KG1 (cell line): ENCODE results near the gene GSTM3.

Experiments used
- DNase-seq: peaks from one replicate; lab custom pipeline; 2025; lab: John Stamatoyannopoulos, UW

Gene GSTM3

DNA sequence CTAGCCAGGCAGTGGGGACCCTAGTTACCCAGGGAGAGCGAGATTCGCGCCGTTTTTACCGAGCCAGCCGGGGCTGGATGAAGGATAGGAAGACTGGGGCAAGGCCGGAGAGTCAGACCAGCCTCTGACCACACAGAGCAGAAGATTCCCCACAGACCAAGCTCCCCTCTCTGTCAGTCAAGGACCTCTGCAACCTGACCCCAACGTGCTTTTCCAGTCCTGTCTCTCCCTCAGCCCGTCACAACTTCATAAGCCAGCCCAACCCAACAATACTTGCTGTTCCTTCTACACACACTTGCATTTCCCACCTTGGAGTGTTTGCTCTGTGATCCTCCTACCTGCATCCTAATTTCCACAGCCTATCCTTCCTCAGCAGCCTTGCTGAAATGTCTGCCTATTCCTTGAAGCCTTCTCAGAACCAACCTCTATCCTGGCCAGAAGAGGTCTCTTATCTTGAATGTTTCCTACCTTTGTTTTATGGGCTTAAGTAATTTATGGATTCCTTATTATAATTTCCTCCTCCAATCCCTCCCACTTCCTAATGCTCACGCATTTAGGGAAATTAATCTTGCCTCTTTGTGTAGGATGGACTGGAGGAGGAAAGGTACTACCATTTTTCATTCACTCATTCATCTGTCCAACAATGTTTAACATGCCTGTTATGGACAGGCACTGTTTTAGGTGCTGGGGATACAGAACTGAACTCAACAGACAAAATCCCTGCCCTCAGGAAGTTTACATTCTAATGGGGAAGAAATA is at the start of gene GSTM3:
GSTM3 (minus strand) TSS at position 424 of the 759 bp plus-strand sequence. CDS start 751 bp downstream, outside the sequence.
- no peak for DNase-seq

DNA sequence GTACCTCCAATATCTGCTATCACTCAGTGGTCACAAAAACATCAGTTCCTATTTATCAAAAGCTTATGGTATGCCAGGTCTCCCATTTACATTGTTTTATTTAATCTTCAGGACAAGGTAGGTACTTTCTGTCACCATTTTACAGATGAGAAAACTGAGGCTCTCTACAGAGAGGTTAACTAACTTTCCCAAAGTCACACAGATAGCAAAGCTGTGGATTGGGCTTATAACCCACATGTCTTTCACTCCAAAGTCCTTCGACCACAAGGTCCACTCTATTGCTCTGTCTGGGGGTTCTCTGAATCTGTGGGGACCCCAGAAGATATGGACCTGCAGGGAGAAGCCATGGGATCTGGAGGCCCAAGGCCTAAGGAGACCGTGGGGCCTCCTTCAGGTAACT is 49.5 kb upstream of the GSTM3 start:
- DNase-seq, result peak; percentile 79

DNA sequence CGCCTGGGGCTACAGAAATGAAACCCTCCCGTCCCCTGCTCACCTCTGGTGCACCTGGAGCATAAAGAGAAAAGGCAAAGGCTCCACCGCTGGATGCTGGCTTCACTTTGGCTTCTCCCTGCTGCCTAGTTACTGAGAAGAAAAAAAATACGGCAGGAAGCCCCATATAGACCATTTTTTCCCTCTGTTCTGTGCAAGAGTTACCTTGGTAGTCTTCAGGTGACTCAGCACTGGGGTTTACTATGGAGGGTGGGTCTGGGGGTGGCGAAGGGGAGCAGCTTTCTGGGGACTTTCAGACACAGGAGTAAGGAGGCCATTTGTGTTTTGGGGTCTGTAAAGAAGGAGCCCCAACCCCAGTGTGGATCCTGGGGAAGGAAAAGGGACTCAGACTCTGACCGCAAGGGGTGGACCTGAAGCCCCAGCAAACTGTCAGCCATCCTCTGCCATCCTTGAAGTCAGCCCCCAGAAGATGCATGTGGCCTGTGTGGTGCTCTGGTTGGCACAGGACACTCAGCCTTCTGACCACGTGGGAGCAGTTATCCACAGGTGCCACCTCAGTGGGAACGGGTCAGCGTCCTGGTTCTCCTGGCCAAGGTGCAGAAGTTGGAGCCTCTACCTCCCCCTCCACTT is 48.8 kb upstream of the GSTM3 start:
- DNase-seq, result no peak

DNA sequence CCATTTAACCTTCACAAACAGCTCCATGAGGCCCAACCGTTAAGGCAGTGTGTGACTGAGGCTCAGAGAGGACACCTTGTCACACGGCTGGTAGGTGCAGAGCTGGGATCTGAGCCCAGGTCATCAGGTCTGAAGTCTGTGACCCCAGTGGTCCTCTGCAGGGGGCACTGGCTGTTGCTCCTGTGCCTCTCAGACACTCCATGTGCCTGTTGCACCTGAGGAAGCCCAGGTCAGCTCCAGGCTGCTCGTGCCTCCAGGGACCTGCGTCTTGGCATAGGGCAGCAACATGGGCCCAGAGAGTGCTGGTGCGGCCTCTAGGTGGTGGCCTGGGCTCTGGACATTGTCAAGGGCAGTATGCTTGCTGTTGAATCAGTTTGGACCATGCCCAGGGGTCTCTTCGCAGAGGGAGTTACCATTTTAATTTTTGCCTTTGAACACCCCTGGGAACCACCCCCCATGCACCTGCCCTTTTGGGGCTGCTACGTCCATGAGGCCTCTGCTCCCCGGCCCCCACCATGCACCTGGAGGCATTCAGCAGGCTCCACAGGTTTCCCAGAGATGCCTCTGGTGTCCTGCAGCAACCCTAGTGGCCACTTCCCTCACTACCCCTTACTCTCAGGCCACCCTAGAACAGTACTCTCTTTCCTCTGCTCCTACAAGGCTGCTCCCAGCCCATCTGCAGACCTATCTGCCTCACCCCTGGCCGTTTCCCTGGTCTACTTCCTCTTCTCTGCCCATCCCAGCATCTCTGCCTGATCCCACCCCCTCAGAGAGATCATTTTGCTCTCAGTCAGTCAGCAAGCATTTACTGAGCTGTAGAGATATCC is 48.1 kb upstream of the GSTM3 start:
- DNase-seq, result peak; percentile 23

DNA sequence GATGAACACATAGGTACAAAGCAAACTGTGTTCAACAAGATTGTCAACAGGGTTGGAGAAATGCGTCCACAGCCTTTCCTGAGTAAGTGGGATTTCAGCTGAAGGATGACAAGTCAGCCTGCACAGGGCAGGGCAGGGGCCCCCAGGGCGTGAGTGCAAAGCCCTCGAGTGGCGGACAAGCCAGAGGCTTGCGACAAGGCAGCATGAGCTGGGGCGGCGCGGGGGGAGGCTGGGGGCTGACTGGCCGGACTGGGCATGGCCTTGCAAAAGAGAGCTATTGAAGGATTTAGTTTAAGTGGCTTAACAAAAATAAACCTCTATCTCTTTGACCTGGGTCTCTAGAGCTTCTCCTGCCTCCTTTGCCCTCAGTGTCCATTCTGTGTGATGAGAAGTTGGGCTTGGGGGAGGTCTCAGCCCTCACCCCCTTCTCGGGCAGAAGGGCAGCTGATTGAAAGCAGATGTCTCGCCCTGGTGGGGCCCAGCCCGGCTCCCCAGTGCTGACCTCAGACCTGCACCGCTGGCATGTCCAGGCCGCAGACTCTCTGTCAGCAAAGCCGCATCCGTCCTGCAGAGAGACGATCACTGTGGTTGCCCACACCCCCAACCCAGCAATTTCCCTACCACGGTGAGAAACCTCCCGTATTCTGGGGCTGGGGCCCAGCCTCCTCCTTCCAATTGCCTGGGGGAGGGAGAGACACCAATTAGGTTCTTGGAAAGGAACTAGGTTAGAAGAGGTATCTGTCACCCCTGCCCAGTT is 47.2 kb upstream of the GSTM3 start:
- no peak for DNase-seq

DNA sequence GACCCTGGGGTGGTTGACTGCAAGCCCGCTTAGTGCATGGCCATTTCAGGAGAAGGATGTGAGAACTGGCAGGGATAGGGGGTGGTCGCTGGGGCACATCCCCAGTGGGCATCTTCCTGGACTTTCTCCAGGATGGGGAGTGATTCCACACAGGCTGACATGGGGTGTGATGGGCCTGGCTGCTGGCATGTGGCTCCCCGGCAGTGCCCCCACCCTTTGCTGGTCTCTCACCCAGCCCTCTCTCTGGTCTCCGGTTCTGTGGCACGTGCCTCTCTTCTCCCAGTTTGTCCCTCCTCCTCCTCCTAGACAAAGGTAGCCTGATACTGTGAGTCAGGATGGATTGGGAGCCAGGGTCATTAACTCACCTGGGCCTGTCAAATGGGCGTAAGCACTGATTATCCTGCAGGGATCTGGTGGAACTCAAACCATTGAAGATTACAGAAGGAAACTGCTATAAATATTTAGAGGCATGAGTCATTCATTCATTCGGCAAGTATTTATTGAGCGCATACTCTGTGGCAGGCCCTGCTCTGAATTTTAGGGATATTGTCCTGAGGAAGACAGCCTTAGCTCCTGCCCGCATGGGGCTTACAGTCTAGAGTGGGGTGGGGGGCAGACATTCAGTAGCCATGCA is 46.5 kb upstream of the GSTM3 start:
- DNase-seq, result no peak

DNA sequence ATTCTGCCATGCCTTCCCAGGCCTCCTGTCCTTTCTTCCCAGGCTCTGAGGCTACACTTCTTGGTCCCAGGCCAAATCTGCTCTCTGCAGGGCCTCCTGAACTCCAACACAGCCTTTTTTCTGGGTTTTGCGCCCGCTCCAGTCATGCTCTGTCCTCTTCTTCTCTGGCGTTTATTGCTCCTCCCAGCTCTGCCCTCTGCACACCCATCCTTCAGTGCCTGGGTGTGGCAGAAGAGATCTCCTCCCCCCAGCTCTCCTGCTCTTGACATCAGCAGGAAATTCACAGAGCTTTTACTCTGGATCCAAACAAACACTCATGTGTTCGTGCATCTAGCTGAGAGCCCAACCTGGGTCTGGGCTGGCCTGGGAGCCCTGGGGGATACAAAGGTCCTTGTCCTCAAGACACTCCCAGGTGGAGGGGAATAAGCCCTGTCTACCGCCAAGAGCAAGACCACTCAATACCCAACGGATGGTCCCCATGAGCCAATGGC is 45.7 kb upstream of the GSTM3 start:
- no peak for DNase-seq

DNA sequence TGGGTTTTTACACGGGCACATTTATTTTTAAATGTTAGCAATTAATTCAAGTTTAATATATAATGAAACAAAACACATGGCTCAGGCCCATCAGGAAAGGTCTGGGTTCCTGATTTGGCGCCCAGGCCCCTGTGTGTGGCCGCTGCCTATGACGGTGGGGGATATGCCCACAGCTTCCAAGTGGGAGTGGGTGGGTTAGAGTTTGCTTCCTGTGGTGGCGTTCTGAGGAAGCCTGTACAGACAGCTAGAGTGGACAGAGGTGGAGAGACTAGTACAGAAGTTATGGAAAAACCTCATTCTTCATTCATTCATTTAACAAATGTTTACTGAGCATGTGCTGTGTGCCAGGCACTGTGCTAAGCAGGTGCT is 45.3 kb upstream of the GSTM3 start:
- DNase-seq, result no peak

DNA sequence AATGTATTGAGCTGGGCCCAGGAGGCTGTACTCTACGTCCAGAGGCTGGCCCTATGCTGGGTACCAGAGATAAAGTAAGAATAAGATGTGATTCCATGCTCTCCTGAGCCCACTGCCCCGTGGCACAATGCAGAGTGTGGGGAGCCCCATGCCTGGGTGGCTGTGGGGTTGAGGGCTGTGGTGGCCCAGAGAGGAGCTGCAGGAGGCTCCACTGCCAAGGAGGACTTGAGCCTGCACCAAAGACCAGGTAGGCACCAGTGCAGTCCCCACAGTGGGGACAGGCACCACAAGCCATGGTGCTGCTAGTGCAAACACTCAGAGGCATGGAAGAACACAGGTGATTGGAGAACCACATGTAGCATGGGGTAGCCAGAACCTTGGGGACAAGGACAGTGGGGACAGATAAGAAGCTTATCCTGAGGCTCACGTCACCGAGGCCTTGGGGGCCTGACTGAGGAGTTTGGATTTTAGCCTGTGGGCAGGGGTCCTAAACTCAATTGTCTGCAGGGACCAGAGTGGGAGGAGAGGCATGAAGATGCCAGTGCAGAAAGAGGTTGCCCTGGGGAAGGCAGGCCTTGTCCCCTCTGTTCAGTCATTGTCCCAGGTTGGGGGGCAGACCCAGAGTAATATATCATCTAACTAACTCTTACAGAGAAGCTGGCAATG is 44.7 kb upstream of the GSTM3 start:
- no peak for DNase-seq

DNA sequence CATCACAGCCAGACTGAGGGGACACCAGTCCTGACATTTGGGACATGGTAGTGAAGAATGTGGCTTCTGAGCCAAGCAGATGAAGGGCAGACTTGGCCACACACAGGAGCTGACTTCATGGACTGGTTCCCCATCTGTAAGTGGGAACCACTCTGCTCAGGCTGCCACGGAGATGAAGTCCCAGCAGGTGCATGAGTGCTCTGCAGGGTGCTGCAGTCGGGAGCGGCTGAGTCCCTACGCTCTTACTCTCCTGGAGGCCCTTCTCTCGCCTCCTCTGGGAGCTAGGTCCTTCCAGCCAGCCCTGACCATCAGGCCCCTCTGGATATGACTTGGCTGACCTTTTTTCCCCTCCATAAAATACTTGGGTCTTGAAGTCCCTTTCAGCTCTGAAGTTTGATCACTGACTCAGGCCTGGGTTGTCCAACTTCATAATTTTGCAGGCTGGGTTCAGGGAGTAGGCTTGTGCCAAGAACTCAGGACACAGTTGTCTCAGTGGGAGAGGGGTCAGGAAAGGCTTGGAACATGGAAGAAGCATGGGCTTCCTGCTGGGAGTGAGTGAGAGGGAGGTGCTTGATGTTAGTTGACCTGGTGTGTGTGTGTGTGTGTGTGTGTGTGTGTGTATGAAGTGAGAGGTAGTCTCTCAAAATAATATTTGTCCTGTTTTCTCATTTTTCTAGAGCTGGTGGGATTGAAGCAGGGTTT is 43.9 kb upstream of the GSTM3 start:
- DNase-seq, result no peak

DNA sequence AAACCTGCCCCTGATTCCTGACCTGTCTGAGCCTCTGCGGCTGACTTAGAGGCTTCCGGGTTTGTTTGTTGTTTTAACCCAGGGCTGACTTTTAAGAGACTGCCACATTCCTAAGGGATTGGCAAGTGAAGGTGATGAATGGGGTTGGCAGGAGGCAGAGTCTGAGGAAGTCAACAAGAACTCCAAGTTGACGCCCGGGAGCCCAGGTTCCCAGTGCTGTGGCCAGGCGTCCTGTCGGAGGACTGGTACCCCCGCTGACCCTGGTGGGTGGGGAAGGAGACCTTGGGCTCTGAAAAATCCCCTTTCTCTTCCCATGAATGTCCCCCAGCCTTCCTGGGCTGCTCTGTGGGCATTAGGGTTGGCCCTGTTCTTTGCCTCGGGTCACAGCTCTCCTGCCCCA is 42.6 kb upstream of the GSTM3 start:
- no peak for DNase-seq

DNA sequence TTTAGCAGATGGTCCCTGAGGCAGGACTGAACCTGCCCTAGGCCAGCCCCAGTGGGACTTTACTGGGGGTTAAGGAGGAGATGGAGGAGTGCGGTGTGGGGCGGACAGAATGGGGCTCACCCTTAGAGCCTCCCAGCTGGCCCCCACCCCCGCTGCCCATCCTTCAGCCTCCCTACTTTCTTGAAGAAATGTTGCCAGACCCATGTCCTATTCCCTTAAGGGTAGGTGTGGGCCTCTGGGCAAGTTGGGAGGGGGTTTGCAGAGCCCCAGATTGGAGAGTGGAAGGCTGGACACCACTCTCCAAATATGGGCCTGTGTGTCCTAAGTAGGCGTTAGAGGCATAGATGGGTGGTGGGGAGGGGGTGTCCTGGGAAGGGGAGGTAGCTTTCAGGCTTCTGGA is 42.1 kb upstream of the GSTM3 start:
- no peak for DNase-seq

DNA sequence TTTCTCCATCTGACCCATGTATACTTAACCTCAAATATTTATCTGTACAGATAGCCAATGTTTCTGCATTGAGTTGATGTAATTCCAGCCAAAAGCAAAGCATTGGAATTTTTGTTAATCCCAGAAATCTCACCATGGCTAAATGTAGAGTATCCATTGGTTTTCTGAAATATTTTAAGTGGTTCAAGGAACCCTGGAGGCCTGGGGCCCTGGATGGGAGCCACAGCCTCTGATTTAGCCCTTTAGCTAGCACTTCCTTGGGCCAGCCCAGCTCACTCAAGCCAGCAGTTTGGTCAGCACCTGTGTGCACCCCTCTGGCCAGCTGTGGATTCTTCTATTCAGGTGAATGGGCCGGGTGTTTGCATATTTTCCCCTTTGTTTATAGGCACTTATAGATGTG is 41.7 kb upstream of the GSTM3 start:
- no peak for DNase-seq

DNA sequence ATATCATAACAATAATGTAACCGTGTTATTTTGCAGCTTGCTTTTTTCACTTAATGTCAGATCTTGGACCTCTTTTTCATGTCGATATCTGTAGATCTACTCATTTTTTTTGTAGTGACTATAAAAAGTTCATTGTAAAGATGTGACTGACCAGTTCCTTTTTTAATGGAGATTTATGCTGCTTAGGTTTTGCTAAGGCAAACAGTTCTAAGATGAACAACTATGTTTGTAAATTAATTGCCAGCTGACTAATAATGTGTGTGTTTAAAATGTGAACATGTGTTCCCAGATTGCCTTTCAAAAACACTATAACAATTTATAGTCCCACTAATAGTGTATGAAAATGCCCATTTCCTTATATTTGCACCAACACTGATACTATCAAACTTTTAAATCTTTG is 41.0 kb upstream of the GSTM3 start:
- DNase-seq, result no peak

DNA sequence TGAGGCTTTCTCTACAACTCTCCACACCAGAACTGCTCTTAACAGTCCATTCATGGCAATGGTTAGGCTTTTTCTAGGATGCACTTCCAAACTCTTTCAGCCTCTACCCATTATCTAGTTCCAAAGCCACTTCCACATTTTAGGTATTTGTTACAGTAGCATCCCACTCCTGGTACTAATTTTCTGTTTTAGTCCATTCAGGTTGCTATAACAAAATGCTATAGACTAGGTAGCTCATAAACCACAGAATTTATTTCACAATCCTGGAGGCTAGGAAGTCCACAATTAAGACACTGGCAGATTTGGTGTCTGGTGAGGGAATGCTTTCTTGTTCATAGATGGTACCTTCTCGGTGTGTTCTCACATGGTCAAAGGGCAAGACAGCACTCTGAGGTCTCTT is 40.1 kb upstream of the GSTM3 start:
- no peak for DNase-seq

DNA sequence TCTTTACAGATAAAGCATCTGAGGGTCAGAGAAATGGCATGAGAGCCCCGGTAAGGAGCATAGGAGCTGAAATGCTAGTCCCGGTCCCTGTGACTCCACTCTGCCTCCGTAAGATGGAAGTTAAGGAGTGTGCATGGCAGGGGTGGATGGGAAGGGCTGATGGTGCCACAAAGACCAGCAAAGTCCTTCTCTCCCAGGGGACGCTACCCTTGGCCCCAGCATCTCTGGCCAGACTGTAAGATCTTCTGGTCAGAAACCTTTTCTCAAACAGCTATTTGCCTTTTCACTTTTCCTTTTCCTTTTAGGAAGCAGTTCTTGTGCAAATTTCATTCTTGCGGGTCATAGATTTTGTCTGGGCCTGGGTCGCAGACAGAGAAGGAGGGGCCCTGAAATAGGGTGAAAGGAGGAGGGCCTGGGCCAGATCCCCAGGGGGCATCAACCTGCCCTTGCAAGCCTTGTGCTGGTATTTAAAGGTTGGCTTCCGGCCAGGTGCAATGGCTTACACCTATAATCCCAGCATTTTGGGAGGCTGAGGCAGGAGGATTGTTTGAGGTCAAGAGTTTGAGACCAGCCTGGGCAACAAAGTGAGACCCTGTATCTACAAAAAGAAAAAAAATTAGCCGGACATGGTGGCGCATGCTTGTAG is 37.3 kb upstream of the GSTM3 start:
- no peak for DNase-seq

DNA sequence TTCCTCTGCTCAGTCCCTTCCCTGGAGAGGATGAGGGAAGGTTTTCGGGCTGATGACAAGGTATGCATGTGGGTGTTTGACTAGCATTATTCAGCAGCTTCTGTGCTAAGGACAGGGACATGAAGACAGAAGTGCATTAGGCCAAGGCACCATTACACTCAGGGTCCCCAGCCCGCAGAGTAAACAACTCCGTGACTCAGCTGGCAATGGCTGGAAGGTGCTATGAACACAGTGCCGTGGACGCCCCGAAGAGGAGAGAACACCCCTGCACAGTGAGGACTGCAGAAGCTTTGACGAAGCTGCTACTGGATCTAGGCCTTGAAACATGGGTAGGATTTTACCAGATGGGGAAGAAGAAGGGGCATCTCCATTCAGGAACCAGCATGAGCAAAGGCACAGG is 36.6 kb upstream of the GSTM3 start:
- no peak for DNase-seq

DNA sequence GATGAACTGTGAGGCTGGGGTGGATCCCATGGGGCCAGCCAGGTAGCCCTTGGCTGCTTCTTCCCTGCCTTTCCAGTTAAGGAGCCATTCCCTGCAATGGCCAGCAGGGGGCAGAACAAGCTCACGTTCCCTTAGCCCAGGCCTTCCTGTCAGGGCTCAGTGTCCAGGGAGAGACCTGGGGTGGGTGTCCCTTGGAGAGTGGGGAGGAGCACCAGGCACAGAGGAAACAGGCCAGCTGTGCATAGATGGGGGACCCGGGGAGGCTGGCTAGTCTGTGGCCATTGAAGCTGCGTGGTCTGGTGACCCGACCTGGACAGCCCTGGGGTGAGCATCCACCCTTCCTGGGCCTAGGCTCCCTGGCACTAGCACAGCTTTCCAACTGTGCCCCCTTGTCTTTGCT is 36.1 kb upstream of the GSTM3 start:
- peak; percentile 63 for DNase-seq

DNA sequence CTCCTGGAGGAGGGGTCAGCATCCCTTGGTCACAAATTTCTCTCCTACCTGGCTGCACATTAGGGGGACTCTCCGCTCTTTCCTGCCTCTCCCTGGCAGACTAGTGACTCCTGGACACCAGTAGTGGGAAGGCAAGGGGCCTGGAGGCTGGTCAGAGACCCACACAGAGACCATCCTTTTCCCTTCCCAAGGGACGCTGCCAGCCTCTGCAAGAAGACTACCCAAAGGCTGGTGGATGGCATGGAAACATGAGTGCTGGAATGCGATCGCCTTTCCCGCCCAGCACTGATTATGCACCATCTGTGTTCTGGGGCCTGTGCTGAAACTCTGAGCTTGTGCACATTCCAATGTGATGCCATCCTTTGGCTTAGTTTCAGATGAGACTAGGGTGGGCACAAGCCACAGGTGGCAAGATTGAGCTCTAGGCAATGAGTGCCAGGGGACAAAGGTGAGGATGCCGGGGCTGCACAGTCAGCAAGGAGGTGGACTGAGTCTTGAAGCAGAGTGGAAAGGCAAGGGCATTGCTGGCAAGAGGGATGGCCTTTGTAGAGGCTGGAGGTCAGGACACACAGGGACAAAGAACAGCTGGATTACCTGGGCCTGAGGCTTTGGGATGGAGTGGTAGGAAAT is 35.5 kb upstream of the GSTM3 start:
- DNase-seq, result no peak
